CD4-positive, alpha-beta T cell (primary cell): ENCODE results near the gene ITGB2. TPM values are rescaled to one million over a fixed set of nuclear protein-coding genes. Genes with fewer than 3 reads are reported as not detected.

Experiments
- ATAC-seq: fragments of 200-7000 bp; cut with Tn5 transposase; one replicate; pipeline ENCODE4 v1.10.0; 2022; ENCODE audit warnings: mild to moderate bottlenecking; ENCODE audit not compliant: poor library complexity
- CTCF ChIA-PET: fragments of 350-600 bp; sonication (Branson Sonifier 250); formaldehyde crosslinking; loops from one replicate; lab custom pipeline; 2021; ENCODE audit warnings: antibody characterized with exemption, inconsistent platforms; lab: Charles Lee
- POLR2A ChIA-PET: fragments of 350-600 bp; sonication (Branson Sonifier 250); formaldehyde crosslinking; loops from one replicate; lab custom pipeline; 2021; ENCODE audit warnings: antibody characterized with exemption, inconsistent platforms; lab: Charles Lee
- DNase-seq, 14 experiments: peaks; one replicate each; pipeline ENCODE4 v3.0.0-alpha.2; 2013 to 2020; ENCODE audit warnings: mixed read lengths in 2 of 14
- H3K27ac ChIP-seq, 2 donors: one replicate each; pipeline versions ENCODE4 v1.5.1 to v1.7.0; 2013; ENCODE audit warnings: low read length in 2 of 2, low read depth in 1 of 2, mild to moderate bottlenecking in 1 of 2
- H3K27me3 ChIP-seq, 2 experiments: 1 replicate in 1 of 2; 2 replicates in 1 of 2; pipeline versions ENCODE4 v1.6.1 to v1.7.0; 2013; ENCODE audit warnings: low read length in 2 of 2, control low read depth in 1 of 2, mild to moderate bottlenecking in 1 of 2, moderate library complexity in 1 of 2; ENCODE audit not compliant: insufficient read depth in 2 of 2, control insufficient read depth in 1 of 2
- H3K36me3 ChIP-seq: one replicate; pipeline ENCODE4 v1.6.1; 2013; ENCODE audit warnings: low read length, control low read depth; ENCODE audit not compliant: insufficient read depth
- H3K4me1 ChIP-seq: one replicate; pipeline ENCODE4 v1.6.1; 2013; ENCODE audit warnings: low read length, control low read depth; ENCODE audit not compliant: insufficient read depth
- H3K4me3 ChIP-seq: one replicate; pipeline ENCODE4 v1.5.1; 2013; ENCODE audit warnings: mild to moderate bottlenecking, low read length, moderate library complexity
- H3K9me3 ChIP-seq, 2 experiments: 1 replicate in 1 of 2; 2 replicates in 1 of 2; pipeline versions ENCODE4 v1.6.1 to v1.7.0; 2013; ENCODE audit warnings: low read length in 2 of 2, mild to moderate bottlenecking in 2 of 2, control low read depth in 1 of 2, moderate library complexity in 1 of 2; ENCODE audit not compliant: control insufficient read depth in 1 of 2, insufficient read depth in 1 of 2
- H3K27ac Mint-ChIP-seq: one replicate; pipeline ENCODE4 v1.8.0; 2020; ENCODE audit warnings: mixed read lengths
- H3K27me3 Mint-ChIP-seq: one replicate; pipeline ENCODE4 v1.8.0; 2021; ENCODE audit warnings: mixed read lengths
- H3K36me3 Mint-ChIP-seq: one replicate; pipeline ENCODE4 v1.8.0; 2021; ENCODE audit warnings: low read depth, mixed read lengths
- H3K4me1 Mint-ChIP-seq: one replicate; pipeline ENCODE4 v1.8.0; 2021; ENCODE audit warnings: low read depth, mixed read lengths
- H3K4me3 Mint-ChIP-seq: one replicate; pipeline ENCODE4 v1.8.0; 2020; ENCODE audit warnings: mild to moderate bottlenecking, mixed read lengths
- H3K9me3 Mint-ChIP-seq: one replicate; pipeline ENCODE4 v1.8.0; 2020; ENCODE audit warnings: mixed read lengths
- intact Hi-C, 2 experiments: fragments of 100-400 bp; cut with DNase I in 1 of 2; cut with micrococcal nuclease in 1 of 2; formaldehyde crosslinking; loops; one replicate each; pipeline versions ENCODE4 v1.15.1 to v1.9.0; 2023 to 2025; cut with DNase I, micrococcal nuclease
- total RNA-seq, 174 experiments: library from RNA in 2 of 174; stranded (reverse) in 2 of 174; gene quantifications; one replicate each; pipeline ENCODE4 v1.2.3 and lab custom pipeline; 2021 to 2026
- TF ChIP-seq, protein P1 (sequence below): fragments of 200-600 bp; IDR thresholded peaks from one replicate; pipeline ENCODE4 v1.8.0; 2022; ENCODE audit warnings: antibody characterized with exemption, mild to moderate bottlenecking

The ITGB2 gene
- total RNA-seq, 2 experiments from 2014 or later, result 283 to 284 TPM

DNA sequence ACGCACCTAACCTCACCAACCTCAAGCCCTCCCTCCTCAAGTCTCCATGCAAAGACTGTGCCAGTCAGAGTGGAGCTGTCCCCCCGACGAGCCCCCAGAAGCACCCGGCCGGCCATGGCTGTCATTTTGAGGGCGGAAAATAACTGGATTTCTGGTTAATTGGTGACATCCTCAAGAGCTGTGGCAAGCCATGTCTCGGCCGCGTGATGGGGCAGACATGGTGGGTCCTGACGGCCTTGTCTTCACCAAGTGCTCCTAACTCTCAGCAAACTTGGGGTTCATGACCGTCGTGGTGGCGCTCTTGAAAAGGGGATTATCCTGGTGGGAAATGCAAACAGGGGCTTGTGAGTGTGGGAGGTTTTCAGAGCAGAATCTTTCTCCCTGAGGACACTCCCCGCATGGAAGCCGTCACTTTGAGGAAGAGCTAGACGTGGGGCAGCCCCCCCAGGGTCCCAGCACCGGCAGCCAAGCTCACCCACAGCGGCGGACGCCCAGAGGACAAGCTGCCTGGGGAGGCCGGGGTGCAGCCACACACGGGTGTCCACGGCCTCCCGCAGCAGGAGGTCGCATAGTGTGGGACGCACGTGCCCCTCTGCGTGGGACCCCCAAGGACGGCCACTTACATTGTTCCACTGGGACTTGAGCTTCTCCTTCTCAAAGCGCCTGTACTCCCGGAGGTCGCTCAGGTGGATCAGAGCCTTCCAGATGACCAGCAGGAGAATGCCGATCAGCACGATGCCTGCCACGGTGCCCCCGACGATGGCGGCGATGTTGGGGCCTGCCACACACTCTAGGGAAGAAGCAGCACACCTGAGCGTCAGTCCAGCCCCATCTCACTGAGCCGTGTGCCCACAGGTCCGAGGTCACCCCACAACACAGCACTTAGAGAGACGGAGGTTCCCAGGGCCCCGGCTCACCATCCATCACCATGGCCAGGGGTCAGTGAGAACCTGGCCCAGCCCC, 34.3 kb downstream of the ITGB2 start:
- POLR2A ChIA-PET, result interaction anchor here (1.0 to 1.9 kb wide), 2 partner anchors 13 to 41 kb away, joined by 3 to 5 read pairs; partner anchors contain the start of gene PTTG1IP
- peaks cover 60% of the 10 kb centered on the region for H3K36me3 ChIP-seq
- Mint-ChIP-seq H3K9me3 (no peaks in the 10 kb centered on the region), H3K27ac (no peak overlapping the region), H3K27me3 (no peaks in the 10 kb centered on the region), H3K36me3 (peaks cover 52% of the 10 kb centered on the region), H3K4me1 (peaks cover 11% of the 10 kb centered on the region), H3K4me3 (no peak overlapping the region)
- DNase-seq, result no peak
- TF ChIP-seq, protein P1, sequence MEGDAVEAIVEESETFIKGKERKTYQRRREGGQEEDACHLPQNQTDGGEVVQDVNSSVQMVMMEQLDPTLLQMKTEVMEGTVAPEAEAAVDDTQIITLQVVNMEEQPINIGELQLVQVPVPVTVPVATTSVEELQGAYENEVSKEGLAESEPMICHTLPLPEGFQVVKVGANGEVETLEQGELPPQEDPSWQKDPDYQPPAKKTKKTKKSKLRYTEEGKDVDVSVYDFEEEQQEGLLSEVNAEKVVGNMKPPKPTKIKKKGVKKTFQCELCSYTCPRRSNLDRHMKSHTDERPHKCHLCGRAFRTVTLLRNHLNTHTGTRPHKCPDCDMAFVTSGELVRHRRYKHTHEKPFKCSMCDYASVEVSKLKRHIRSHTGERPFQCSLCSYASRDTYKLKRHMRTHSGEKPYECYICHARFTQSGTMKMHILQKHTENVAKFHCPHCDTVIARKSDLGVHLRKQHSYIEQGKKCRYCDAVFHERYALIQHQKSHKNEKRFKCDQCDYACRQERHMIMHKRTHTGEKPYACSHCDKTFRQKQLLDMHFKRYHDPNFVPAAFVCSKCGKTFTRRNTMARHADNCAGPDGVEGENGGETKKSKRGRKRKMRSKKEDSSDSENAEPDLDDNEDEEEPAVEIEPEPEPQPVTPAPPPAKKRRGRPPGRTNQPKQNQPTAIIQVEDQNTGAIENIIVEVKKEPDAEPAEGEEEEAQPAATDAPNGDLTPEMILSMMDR, result no peak
- H3K27me3 ChIP-seq, result no peaks in the 10 kb centered on the region
- intact Hi-C loops, result no loop called here
- H3K4me1 ChIP-seq, result peaks cover 19% of the 10 kb centered on the region
- no peak for ATAC-seq
- no peak overlapping the region for H3K27ac ChIP-seq
- CTCF ChIA-PET, result no interaction called here
- no peak overlapping the region for H3K4me3 ChIP-seq
- no peaks in the 10 kb centered on the region for H3K9me3 ChIP-seq

GRCh38 chr21:44885615-44886014, 35.1 kb downstream of the ITGB2 start:
- Histone ChIP-seq H3K27ac (no peak overlapping the region), H3K4me3 (no peak overlapping the region), H3K4me1 (peaks cover 20% of the 10 kb centered on the region), H3K9me3 (no peaks in the 10 kb centered on the region), H3K27me3 (no peaks in the 10 kb centered on the region), H3K36me3 (peaks cover 53% of the 10 kb centered on the region)
- DNase-seq, result no peak
- ChIA-PET CTCF (no interaction called here), POLR2A (interaction anchor here (2.1 kb wide), 1 partner anchor 42 kb away, joined by 12 read pairs; no protein-coding TSS in a partner anchor)
- Mint-ChIP-seq H3K36me3 (peaks cover 47% of the 10 kb centered on the region), H3K27me3 (no peaks in the 10 kb centered on the region), H3K9me3 (no peaks in the 10 kb centered on the region), H3K27ac (no peak overlapping the region), H3K4me3 (no peak overlapping the region), H3K4me1 (peaks cover 19% of the 10 kb centered on the region)
- ATAC-seq, result no peak
- TF ChIP-seq, protein P1, result no peak
- intact Hi-C loops, result no loop called here

- H3K27ac ChIP-seq, result peak overlapping the region in 1 of 2 donors; percentile 48
- POLR2A ChIA-PET, result interaction anchor here (0.8 to 3.2 kb wide), 5 partner anchors 10 to 46 kb away, joined by 3 to 22 read pairs (median 4); partner anchors contain the start of gene PTTG1IP
- peaks cover 26% of the 10 kb centered on the region for H3K4me1 ChIP-seq
- DNase-seq, result peak in 1 of 14 experiments; percentile 25
- Mint-ChIP-seq H3K4me3 (no peak overlapping the region), H3K4me1 (peaks cover 23% of the 10 kb centered on the region), H3K9me3 (no peaks in the 10 kb centered on the region), H3K27me3 (no peaks in the 10 kb centered on the region), H3K27ac (peak overlapping the region; percentile 36), H3K36me3 (peaks cover 39% of the 10 kb centered on the region)
- no peaks in the 10 kb centered on the region for H3K27me3 ChIP-seq
- no peaks in the 10 kb centered on the region for H3K9me3 ChIP-seq
- TF ChIP-seq, protein P1, result no peak
- ATAC-seq, result no peak
- peaks cover 37% of the 10 kb centered on the region for H3K36me3 ChIP-seq
- H3K4me3 ChIP-seq, result no peak overlapping the region
- intact Hi-C loops, result no loop called here
- CTCF ChIA-PET, result interaction anchor here (0.6 to 1.3 kb wide), 3 partner anchors 9 to 1017 kb away, joined by 3 to 4 read pairs (median 3); no protein-coding TSS in a partner anchor
These were observed 36.6 kb downstream of the ITGB2 start for GRCh38 chr21:44884097-44884496.
